Stimulated activated CD8-positive, alpha-beta memory T cell treated with anti-CD3 and anti-CD28 coated beads, Interleukin-12 subunit alpha, Interleukin-12 subunit beta, amount 100 ng/mL, for 24 hours (primary cell): Measurements from ENCODE around the gene GDPD1.
"Not testable (repeated sequence)": the region's sequence is repeated elsewhere in the genome, so short reads cannot be mapped to it uniquely, and the experiment has no call there.

Source experiments
- DNase-seq: peaks from one replicate; pipeline ENCODE4 v3.0.0-alpha.2; 2020; ENCODE audit errors: extremely low read depth

Gene GDPD1

DNA sequence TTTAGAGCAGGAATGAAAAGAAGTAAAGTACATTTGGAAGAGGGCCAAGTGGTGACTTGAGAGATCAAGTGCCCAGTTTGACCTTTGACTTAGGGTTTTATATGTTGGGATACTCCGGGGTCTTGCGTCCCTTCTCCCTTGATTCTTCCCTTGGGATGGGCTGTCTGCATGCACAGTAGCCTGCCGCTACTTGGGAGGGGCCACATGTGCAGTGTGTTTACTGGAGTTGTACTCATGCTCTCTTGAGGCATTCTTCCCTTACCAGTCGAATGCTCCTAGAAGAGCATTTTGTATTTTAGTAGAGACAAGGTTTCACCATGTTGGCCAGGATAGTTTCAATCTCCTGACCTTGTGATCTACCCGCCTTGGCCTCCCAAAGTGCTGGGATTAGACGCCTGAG, 23.8 kb downstream of the GDPD1 start:
- DNase-seq, result no peak

DNA sequence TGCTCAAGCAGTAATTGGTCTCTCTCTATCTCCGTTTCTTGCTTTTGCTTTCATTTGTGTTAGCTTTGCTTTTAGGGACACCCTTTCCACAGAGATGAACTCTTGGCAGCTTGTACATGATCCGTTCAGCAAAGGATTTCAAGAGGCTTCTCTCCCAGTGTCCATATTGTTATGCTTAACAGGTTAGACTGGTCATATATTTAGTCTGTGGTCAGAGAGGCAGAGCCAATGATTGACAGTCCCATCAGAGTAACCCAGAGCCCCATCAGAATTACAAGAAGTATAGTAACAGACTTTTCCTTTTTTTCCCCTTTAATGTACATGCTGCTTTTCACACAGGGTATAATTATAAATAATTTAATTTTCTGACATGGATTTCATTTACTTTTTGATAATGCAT, 34.4 kb downstream of the GDPD1 start:
- no peak for DNase-seq

- no peak for DNase-seq
These were observed 36.8 kb downstream of the GDPD1 start for GRCh38 chr17:59257101-59257500.

DNA sequence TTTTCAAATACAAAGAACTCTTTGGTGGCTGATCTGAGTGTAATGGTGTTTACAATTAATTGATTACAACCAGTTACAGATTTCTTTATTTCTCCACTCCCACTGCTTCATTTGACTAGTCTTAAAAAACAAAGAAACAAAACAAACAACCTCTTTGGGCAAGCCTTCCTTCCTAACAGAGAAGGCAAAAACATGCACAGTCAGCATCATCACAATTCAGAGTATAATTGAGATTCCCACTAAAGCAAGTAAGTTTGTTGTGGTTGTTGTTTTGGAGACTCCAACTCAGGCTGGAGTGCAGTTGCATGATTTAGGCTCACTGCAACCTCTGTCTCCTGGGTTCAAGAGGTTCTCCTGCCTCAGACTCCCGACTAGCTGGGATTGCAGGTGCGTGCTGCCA, 40.4 kb downstream of the GDPD1 start:
- DNase-seq, result no peak

DNA sequence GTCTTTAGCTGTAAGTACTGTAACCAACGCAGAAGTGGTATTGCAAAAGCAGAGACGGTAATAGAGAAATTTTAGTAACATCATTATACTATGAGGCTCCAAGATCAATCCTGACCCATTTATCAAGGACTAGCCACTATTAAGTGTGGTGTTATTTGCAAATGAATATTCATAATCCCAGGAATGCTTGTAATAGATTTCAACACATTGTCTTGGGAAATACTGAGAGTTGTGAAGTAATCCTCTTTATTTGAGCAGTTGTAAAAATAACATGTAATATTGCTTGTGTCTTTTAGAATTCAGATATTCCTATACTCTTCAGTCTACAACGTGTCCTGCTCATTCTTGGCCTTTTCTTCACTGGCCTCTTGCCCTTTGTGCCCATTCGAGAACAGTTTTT, 46.4 kb downstream of the GDPD1 start:
- DNase-seq, result no peak

DNA sequence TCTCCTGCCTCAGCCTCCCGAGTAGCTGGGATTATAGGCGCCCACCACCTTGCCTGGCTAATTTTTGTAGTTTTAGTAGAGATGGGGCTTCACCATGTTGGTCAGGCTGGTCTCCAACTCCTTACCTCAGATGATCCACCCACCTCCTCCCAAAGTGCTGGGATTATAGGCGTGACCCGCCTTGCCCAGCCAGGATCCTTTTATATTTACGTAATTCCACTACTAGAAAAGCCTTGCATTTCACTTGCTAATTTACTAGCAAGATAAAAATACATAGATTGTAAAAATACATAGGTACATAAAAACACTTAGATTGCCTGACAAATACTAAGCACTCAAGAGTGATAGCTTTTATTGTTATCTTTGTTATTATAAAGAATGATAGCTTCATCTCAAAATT, 47.5 kb downstream of the GDPD1 start:
- no peak for DNase-seq

DNA sequence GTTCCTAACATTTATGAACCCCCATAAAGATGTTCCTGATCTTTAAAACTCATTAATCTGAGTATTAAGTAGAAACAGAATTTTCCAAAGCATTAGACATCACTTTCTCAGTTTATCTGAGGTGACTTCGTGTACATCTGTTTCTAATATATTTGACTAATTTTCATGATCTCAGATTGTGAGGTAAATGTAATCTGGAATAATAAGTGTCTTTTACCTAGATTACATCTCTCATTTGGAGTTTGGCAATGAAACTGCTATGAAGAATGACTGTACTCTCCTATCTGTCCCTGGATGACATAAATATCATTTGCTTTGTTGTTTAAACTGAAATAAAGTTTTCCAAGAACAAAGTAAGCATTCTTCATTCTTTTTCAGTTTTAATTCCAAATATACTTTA, 55.3 kb downstream of the GDPD1 start:
- no peak for DNase-seq

DNA sequence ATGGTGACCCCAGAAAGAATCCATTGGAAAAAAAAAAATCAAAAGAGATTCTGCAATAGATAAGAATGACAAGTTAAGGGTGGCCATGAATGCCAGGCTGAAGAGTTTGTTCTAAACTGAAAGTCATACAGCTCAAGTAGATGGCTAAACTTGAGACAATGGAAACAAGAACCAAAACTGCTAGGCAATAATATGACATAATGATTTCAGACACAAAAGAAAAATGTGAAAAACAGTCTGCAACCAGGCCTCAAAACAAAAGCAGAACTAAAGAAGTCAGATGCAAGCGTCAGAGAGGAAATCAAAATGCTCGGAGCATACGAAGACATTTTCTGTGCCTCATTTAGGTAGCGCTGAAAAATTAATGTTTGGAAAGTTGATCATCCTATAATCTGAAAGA, 56.7 kb downstream of the GDPD1 start:
- DNase-seq, result no peak

DNA sequence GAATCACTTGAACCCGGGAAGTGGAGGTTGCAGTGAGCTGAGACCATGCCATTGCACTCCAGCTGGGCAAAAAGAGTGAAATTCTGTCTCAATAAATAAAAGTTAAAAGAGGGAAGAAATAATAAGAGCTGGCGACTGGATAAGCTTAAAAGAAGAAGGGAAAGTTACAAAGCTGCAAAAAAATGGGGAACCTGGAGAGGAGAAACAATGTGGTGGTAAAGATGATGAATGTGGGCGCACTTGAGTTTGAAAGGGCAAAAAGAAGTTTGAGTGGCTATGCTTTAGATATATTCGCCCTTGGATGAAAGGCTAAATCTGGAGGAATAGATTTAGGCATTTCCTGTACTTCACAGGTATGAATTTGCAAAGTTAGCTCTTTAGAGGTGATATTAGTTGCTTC, 58.1 kb downstream of the GDPD1 start:
- no peak for DNase-seq

- no peak for DNase-seq
These were observed 64.0 kb downstream of the GDPD1 start for GRCh38 chr17:59284317-59284716.

- DNase-seq, result no peak
These were observed 67.1 kb downstream of the GDPD1 start for GRCh38 chr17:59287452-59287851.

- no peak for DNase-seq
These were observed 67.6 kb downstream of the GDPD1 start for GRCh38 chr17:59287891-59288290.

DNA sequence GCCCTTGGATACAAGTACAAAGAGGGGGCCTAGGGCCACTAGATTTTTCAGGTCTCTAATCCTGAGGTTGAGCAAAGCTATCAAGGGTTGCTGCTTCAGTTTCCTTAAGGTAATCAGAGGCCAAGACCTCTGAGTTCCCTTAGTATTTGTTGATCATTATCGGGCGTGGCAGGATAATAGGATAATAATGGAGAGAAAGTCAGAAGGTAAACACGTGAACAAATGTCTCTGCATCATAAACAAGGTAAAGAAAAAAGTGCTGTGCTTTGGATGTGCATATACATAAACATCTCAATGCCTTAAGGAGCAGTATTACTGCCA, 69.6 kb downstream of the GDPD1 start:
- DNase-seq, result no peak

GRCh38 chr17:59290302-59290998, 70.1 kb downstream of the GDPD1 start:
- DNase-seq, result not testable (repeated sequence)

DNA sequence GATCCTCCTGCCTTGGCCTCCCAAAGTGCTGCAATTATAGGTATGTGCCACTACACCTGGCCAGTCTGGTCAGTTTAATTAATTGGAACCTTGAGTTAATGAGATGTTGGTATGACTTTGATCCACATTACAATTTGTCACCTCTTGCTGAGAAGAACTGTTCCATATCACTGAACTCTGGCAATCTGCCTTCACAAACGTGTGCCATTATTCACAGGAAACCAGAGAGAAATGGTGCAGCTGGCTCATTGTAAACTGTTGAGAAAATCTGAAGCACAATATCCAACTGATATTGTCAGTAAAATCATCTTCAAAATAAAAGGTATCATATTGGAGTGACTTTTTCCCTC, 71.8 kb downstream of the GDPD1 start:
- DNase-seq, result no peak

DNA sequence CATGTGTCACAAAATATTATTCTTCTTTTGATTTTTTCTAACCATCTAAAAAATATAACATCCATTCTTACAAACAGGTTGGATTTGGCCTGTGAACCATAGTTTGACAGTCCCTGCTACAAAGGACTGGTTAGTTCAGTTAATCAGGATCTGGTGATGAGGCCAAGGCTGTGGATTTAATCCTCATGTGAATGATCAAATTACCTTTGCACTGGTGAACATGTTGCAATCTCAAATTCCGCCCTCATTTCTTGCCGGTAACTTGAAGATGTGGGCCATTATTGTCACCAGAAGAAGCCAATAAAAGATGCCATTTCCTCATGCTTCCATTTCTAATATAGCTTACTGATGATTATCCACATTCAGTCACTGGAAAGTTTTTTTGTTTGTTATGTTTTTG, 75.9 kb downstream of the GDPD1 start:
- no peak for DNase-seq

- DNase-seq, result no peak
These were observed 78.2 kb downstream of the GDPD1 start for GRCh38 chr17:59298521-59298920.

GRCh38 chr17:59299400-59300092, 79.2 kb downstream of the GDPD1 start:
- no peak for DNase-seq

DNA sequence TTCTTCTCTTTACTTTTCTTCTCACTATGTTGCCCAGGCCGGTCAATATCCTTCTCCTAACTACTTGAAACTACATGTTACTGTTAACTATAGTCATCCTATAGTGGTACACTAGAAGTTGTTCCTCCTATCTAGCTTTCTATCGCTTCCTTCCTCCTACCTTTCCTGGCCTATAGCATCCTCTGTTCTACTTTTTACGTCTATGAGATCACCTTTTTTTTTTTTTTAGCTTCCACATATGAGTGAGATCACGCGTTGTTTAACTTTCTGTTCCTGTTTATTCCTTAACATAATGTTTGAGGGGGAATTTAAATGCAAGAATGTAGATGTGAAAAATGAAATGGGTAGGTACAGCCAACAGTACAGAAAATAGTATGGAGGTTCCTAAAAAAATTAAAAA, 80.6 kb downstream of the GDPD1 start:
- no peak for DNase-seq

DNA sequence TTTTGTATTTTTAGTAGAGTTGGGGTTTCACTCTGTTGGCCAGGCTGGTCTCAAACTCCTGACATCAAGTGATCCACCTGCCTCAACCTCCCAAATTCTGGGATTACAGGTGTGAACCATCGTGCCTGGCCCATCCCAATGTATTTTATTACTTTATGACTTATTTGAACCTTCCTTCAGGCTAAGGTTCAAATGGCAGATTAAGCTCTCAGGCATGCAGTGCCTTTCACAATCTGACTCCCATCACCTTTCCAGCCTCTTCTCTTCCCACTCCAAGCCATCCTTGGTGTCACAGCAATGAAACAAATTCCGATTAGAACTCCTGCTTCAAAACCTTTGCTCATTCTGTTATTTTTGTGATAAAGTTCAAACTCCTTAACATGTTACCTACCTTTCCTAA, 84.5 kb downstream of the GDPD1 start:
- no peak for DNase-seq

DNA sequence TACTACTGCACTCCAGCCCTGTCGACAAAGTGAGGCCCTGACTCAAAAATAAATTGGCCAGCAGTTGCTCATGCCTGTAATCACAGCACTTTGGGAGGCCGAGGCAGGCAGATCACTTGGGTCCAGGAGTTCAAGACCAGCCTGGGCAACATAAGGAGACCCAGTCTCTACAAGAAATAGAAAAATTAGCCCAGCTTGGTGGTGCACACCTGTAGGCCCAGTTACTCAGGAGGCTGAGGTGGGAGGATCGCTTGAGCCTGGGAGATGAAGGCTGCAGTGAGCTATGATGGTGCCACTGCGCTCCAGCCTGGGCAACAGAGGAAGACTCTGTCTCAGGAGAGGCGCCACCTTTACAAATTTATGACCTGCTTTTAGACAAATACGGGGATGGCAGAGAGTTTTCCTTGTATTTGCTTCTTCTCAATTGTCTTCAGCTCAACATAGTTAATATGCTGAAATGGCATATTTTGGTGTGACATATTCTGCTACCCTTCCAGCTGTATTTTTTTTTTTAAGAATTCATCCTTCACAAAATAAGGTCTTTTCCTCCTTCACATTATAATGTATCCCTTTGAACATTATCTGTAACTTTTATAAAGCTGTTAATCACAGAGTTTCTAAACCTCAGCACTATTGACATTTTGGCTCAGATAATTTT, 90.1 kb downstream of the GDPD1 start:
- no peak for DNase-seq

DNA sequence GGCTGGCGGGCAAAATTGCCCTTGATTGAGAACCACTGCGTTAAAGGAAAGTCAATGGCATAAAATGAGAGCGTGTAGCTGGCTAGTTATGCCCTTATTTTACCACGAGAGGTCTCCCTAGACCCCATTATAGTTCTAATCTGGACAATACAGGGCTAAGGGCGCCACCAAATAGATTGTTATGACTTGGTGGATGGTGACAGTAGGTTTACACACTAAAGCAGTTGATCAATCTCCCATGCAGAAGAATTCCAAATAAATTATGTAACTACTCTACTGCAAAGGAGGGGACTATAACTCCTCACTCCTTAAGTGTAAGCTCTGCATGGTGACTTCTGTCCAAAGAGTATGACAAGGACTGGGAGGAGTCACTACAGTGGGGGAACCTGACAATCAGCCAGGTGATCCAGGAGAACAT, 90.7 kb downstream of the GDPD1 start:
- no peak for DNase-seq

GRCh38 chr17:59311521-59311920, 91.2 kb downstream of the GDPD1 start:
- DNase-seq, result not testable (repeated sequence)
